Body of pancreas (tissue), 4 donors: ENCODE data around the gene SOCS2. TPM values are rescaled to one million over a fixed set of nuclear protein-coding genes. Genes with fewer than 3 reads are reported as not detected.
"Not testable (repeated sequence)": the region's sequence is repeated elsewhere in the genome, so short reads cannot be mapped to it uniquely, and the experiment has no call there.

ENCODE experiments used
- ATAC-seq: fragments of 150-250 bp; one replicate; pipeline ENCODE4 v1.9.1; 2016
- DNase-seq, 4 donors: peaks; one replicate each; pipeline ENCODE4 v3.0.0-alpha.2; 2019
- H3K27ac ChIP-seq, 4 donors: fragments of 200-600 bp; sonication (generic); 1 replicate in 3 of 4; 2 replicates in 1 of 4; pipeline versions ENCODE4 v1.5.1 to v1.6.1; 2016 to 2019; ENCODE audit warnings: mild to moderate bottlenecking in 1 of 4, mixed read lengths in 1 of 4, moderate library complexity in 1 of 4
- H3K27me3 ChIP-seq, 2 donors: fragments of 200-600 bp; sonication (generic); one replicate each; pipeline ENCODE4 v1.6.0; 2016; ENCODE audit warnings: mild to moderate bottlenecking in 1 of 2
- H3K36me3 ChIP-seq, 2 donors: fragments of 200-600 bp; sonication (generic); replicated peaks in 1 of 2; 2 replicates each; pipeline ENCODE4 v1.5.1; 2016; ENCODE audit warnings: low read depth in 2 of 2; ENCODE audit not compliant: insufficient read depth in 1 of 2
- H3K4me1 ChIP-seq: fragments of 200-600 bp; sonication (generic); one replicate; pipeline ENCODE4 v1.6.0; 2016
- H3K4me3 ChIP-seq, 2 donors: fragments of 200-600 bp; sonication (generic); 1 replicate in 1 of 2; 2 replicates in 1 of 2; pipeline ENCODE4 v1.5.1; 2016 to 2019
- H3K9me3 ChIP-seq, 3 donors: fragments of 200-600 bp; sonication (generic); 1 replicate in 2 of 3; 2 replicates in 1 of 3; pipeline ENCODE4 v1.5.1; 2016
- POLR2A ChIP-seq, 3 donors: fragments of 450-650 bp; IDR thresholded peaks; one replicate each; pipeline ENCODE4 v1.6.1; 2016; ENCODE audit warnings: antibody characterized with exemption in 3 of 3, mild to moderate bottlenecking in 2 of 3
- WGBS, 2 donors: methylation state at CpG; one replicate each; pipeline ENCODE4 v1.1.5; 2017; 5-methylcytosine and 5-hydroxymethylcytosine counted together
- intact Hi-C: fragments of 100-400 bp; cut with DNase I; formaldehyde crosslinking; loops from one replicate; pipeline ENCODE4 v1.15.1; 2023
- total RNA-seq, 2 donors: library from RNA; depleted of rRNA; stranded (reverse); fragments of >200 nt; gene quantifications; one replicate each; pipeline ENCODE4 v1.1.0, GENCODE V29; 2016
- TF ChIP-seq, protein P1 (sequence below), 7 experiments: fragments of 450-650 bp in 4 of 7; fragments of 200-600 bp in 3 of 7; sonication (generic) in 3 of 7; IDR thresholded peaks; one replicate each; pipeline ENCODE4 v1.5.1; 2016 to 2019; ENCODE audit warnings: antibody characterized with exemption in 7 of 7

SOCS2 gene
- total RNA-seq, 2 donors from 2014 or later, result 16.3 to 50.4 TPM

DNA sequence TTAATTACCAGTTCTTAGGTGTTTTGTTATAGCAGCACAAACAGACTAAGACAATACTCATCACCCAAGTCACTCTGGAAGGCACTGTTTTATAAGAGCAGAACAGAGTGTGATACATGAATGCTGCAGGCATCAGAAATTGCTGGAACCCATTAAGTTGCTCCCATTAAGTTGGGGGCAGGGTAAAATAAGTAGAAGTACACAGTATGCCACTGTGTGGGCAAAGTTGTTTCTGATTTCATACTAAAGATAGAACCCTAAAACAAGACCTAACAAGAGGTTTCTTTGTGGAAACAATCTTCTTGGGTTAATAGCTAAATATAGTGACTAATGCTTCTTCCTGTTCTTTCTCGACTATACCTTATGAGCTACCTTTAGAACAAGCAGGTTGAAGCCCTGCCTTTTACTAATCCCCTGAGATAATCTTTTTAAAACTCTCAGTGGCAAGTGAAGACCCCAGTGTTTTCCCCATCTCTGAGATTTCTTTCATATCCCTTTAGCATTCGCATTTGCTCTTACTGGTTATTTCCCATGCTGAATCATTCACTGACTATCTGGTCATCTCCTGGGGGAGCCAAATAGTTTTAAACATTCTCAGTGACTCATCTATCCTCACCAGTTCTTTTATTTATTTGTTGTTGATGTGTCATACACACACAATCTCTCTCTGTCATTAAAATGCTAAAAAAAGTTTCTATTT is 52.3 kb downstream of the SOCS2 start:
- Histone ChIP-seq H3K27ac (no peak overlapping the region), H3K4me3 (no peak overlapping the region), H3K27me3 (no peaks in the 10 kb centered on the region), H3K9me3 (no peaks in the 10 kb centered on the region), H3K4me1 (no peaks in the 10 kb centered on the region), H3K36me3 (no peaks in the 10 kb centered on the region)
- ATAC-seq, result peak; percentile 55
- no peak for DNase-seq
- 49 to 72% methylated on average over 2 of the region's 2 CpGs for WGBS, 2 donors
- intact Hi-C loops, result no loop called here
- no peak for TF ChIP-seq POLR2A (IDR thresholded peaks at IDR 0.05)
- TF ChIP-seq, protein P1, sequence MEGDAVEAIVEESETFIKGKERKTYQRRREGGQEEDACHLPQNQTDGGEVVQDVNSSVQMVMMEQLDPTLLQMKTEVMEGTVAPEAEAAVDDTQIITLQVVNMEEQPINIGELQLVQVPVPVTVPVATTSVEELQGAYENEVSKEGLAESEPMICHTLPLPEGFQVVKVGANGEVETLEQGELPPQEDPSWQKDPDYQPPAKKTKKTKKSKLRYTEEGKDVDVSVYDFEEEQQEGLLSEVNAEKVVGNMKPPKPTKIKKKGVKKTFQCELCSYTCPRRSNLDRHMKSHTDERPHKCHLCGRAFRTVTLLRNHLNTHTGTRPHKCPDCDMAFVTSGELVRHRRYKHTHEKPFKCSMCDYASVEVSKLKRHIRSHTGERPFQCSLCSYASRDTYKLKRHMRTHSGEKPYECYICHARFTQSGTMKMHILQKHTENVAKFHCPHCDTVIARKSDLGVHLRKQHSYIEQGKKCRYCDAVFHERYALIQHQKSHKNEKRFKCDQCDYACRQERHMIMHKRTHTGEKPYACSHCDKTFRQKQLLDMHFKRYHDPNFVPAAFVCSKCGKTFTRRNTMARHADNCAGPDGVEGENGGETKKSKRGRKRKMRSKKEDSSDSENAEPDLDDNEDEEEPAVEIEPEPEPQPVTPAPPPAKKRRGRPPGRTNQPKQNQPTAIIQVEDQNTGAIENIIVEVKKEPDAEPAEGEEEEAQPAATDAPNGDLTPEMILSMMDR (IDR thresholded peaks at IDR 0.05), result no peak

DNA sequence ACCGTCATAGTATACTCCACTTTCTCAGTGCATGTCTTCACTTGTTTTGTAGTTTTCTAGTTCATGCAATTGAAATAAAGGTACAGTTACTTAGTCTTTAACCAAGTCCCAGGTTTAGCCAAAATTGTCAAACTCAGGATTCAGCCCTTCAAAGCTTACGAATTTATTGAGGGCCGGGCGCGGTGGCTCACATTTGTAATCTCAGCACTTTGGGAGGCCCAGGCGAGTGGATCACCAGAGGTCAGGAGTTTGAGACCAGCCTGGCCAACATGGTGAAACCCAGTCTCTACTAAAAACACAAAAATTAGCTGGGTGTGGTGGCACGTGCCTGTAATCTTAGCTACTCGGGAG is 52.8 kb downstream of the SOCS2 start:
- H3K36me3 ChIP-seq, H3K27ac ChIP-seq, H3K9me3 ChIP-seq, H3K27me3 ChIP-seq, DNase-seq, ATAC-seq, H3K4me3 ChIP-seq, H3K4me1 ChIP-seq, intact Hi-C loops: not testable (repeated sequence)
- 86 to 90% methylated on average over 8 of the region's 8 CpGs for WGBS, 2 donors

DNA sequence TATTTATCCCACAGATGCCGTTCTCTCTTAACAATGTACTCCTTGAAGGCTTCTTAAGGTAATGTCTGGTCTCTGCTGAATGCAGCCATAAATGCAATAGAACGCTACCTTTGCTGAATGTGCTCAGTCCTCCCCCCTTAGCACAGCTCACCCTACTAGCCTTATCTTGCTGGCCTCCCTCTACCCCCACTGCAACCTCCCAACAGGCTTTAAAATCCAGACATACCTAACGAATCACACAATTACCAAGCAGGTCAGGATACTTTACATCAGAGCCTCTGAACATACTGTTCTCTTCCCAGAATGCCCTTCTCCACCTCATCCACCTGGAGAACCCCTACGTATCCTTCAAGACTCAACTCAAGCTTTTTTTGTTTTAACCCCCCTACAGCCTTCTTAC is 53.7 kb downstream of the SOCS2 start:
- Histone ChIP-seq H3K4me1 (no peaks in the 10 kb centered on the region), H3K27ac (no peak overlapping the region), H3K9me3 (no peaks in the 10 kb centered on the region), H3K4me3 (no peak overlapping the region), H3K27me3 (no peaks in the 10 kb centered on the region), H3K36me3 (no peaks in the 10 kb centered on the region)
- 76 to 88% methylated on average over 4 of the region's 4 CpGs for WGBS, 2 donors
- intact Hi-C loops, result no loop called here
- DNase-seq, result no peak
- ATAC-seq, result no peak
- no peak for TF ChIP-seq POLR2A (IDR thresholded peaks at IDR 0.05)
- TF ChIP-seq, protein P1 (IDR thresholded peaks at IDR 0.05), result no peak

Other genes starting within 250 kb of the SOCS2 start
- gene NUDT4, start 194.8 kb upstream of the SOCS2 start, total RNA-seq, result 10 to 100 TPM; 59.7 to 66.9 TPM
- 10 to 100 TPM in 1 of 2 donors, 1 to 10 TPM in 1; 6.9 to 11.2 TPM for gene UBE2N, start 130.7 kb upstream of the SOCS2 start, total RNA-seq
- gene MRPL42, start 105.2 kb upstream of the SOCS2 start, total RNA-seq, result 10 to 100 TPM; 11.9 to 21.4 TPM
- 10 to 100 TPM; 27.2 to 75.2 TPM for gene CRADD, start 104.7 kb downstream of the SOCS2 start, total RNA-seq